Hepatocyte (in vitro differentiated cells): Measurements from ENCODE around the gene MVB12B. TPM values are rescaled to one million over a fixed set of nuclear protein-coding genes. Genes with fewer than 3 reads are reported as not detected.

ENCODE experiments used
- DNase-seq: peaks from one replicate; pipeline ENCODE4 v3.0.0-alpha.2; 2016; ENCODE audit warnings: low spot score
- H2AFZ ChIP-seq: fragments of 200-600 bp; sonication (generic); 2 replicates; pipeline ENCODE4 v1.6.0; 2016; ENCODE audit warnings: antibody characterized with exemption, mild to moderate bottlenecking
- H3K27ac ChIP-seq: fragments of 200-600 bp; sonication (generic); 2 replicates; pipeline ENCODE4 v1.5.1; 2016; ENCODE audit warnings: mild to moderate bottlenecking
- H3K27me3 ChIP-seq: fragments of 200-600 bp; sonication (generic); 2 replicates; pipeline ENCODE4 v1.6.1; 2016
- H3K36me3 ChIP-seq: fragments of 200-600 bp; sonication (generic); replicated peaks from 2 replicates; pipeline ENCODE4 v1.5.1; 2016; ENCODE audit warnings: low read depth; ENCODE audit not compliant: insufficient read depth
- H3K4me1 ChIP-seq: fragments of 200-600 bp; sonication (generic); 2 replicates; pipeline ENCODE4 v1.5.1; 2016; ENCODE audit warnings: mild to moderate bottlenecking, moderate library complexity; ENCODE audit not compliant: insufficient read depth
- H3K4me2 ChIP-seq: fragments of 200-600 bp; sonication (generic); 2 replicates; pipeline ENCODE4 v1.6.0; 2016
- H3K4me3 ChIP-seq: fragments of 200-600 bp; sonication (generic); 2 replicates; pipeline ENCODE4 v1.5.1; 2016; ENCODE audit warnings: mild to moderate bottlenecking
- H3K79me2 ChIP-seq: fragments of 200-600 bp; sonication (generic); 2 replicates; pipeline ENCODE4 v1.6.0; 2017; ENCODE audit warnings: mild to moderate bottlenecking
- H3K9me2 ChIP-seq: fragments of 200-600 bp; sonication (generic); replicated peaks from 2 replicates; pipeline ENCODE4 v1.6.0; 2017; ENCODE audit warnings: mild to moderate bottlenecking; ENCODE audit not compliant: insufficient read depth
- H3K9me3 ChIP-seq: fragments of 200-600 bp; sonication (generic); 2 replicates; pipeline ENCODE4 v1.5.1; 2016; ENCODE audit warnings: low read depth, mild to moderate bottlenecking
- H4K20me1 ChIP-seq: fragments of 200-600 bp; sonication (generic); 2 replicates; pipeline ENCODE4 v1.6.0; 2016; ENCODE audit warnings: mild to moderate bottlenecking; ENCODE audit not compliant: insufficient read depth, poor library complexity, severe bottlenecking
- CTCF ChIP-seq: fragments of 200-600 bp; sonication (generic); IDR thresholded peaks from 2 replicates; pipeline ENCODE4 v1.5.1; 2016; ENCODE audit warnings: antibody characterized with exemption, mild to moderate bottlenecking; ENCODE audit not compliant: poor library complexity
- EZH2 ChIP-seq: fragments of 200-600 bp; sonication (generic); IDR thresholded peaks from 2 replicates; pipeline ENCODE4 v1.6.1; 2016; ENCODE audit warnings: antibody characterized with exemption, mild to moderate bottlenecking, borderline replicate concordance
- EZH2phosphoT487 ChIP-seq: fragments of 200-600 bp; sonication (generic); IDR thresholded peaks from one replicate; pipeline ENCODE4 v1.6.1; 2018; ENCODE audit warnings: antibody characterized with exemption, mild to moderate bottlenecking, low read depth, moderate library complexity; ENCODE audit not compliant: unreplicated experiment, severe bottlenecking
- WGBS: methylation state at CpG from one replicate; pipeline ENCODE4 v1.1.6; 2016; ENCODE audit warnings: low lambda C conversion rate; ENCODE audit errors: missing lambda C conversion rate; 5-methylcytosine and 5-hydroxymethylcytosine counted together
- polyA plus RNA-seq: library from polyadenylated mRNA; unstranded; fragments of >200 nt; fragmentation: Nextera tagmentation; extraction: Ambion mirVana; gene quantifications from 2 replicates; pipeline ENCODE4 v1.2.1, GENCODE V29; 2016
- total RNA-seq: library from RNA; depleted of rRNA; stranded (reverse); fragments of >200 nt; gene quantifications from 2 replicates; pipeline ENCODE4 v1.2.3, GENCODE V29; 2014

Gene MVB12B
- total and polyA plus RNA-seq, 2 experiments from 2014 or later, result 11.8 to 12.1 TPM

- Histone ChIP-seq H3K79me2 (peaks cover 14% of the 10 kb centered on the region), H2AFZ (no peak overlapping the region), H3K27me3 (no peaks in the 10 kb centered on the region), H3K36me3 (no peaks in the 10 kb centered on the region), H3K4me2 (no peak overlapping the region), H3K9me3 (no peaks in the 10 kb centered on the region), H4K20me1 (no peaks in the 10 kb centered on the region), H3K4me3 (no peak overlapping the region), H3K9me2 (no peaks in the 10 kb centered on the region), H3K4me1 (peaks cover 29% of the 10 kb centered on the region), H3K27ac (no peak overlapping the region)
- no peak for TF ChIP-seq EZH2phosphoT487
- no peak for TF ChIP-seq CTCF
- TF ChIP-seq EZH2, result no peak
- WGBS, result 75% methylated on average over 4 of the region's 4 CpGs
- no peak for DNase-seq
These were observed 47.7 kb downstream of the MVB12B start for GRCh38 chr9:126374366-126374781.

- H3K27me3 ChIP-seq, result no peaks in the 10 kb centered on the region
- no peaks in the 10 kb centered on the region for H3K9me2 ChIP-seq
- peak overlapping the region; percentile 72 for H3K27ac ChIP-seq
- H3K79me2 ChIP-seq, result peaks cover 9% of the 10 kb centered on the region
- no peaks in the 10 kb centered on the region for H3K36me3 ChIP-seq
- no peaks in the 10 kb centered on the region for H4K20me1 ChIP-seq
- H3K4me2 ChIP-seq, result peak overlapping the region; percentile 48
- H2AFZ ChIP-seq, result no peak overlapping the region
- TF ChIP-seq EZH2 (no peak), EZH2phosphoT487 (no peak), CTCF (no peak)
- no peaks in the 10 kb centered on the region for H3K9me3 ChIP-seq
- no peak overlapping the region for H3K4me3 ChIP-seq
- peak; percentile 39 for DNase-seq
- WGBS, result 12% methylated on average over 7 of the region's 7 CpGs
- H3K4me1 ChIP-seq, result peaks cover 29% of the 10 kb centered on the region
These were observed 48.8 kb downstream of the MVB12B start for GRCh38 chr9:126375386-126375785.

GRCh38 chr9:126376311-126377175, 49.9 kb downstream of the MVB12B start:
- TF ChIP-seq EZH2phosphoT487 (no peak), CTCF (no peak), EZH2 (no peak)
- peak; percentile 70 for DNase-seq
- 52% methylated on average over 14 of the region's 18 CpGs for WGBS
- Histone ChIP-seq H3K4me2 (peak overlapping the region; percentile 48), H4K20me1 (no peaks in the 10 kb centered on the region), H3K79me2 (peaks cover 9% of the 10 kb centered on the region), H2AFZ (peak overlapping the region; percentile 26), H3K4me3 (no peak overlapping the region), H3K27ac (peak overlapping the region; percentile 72), H3K9me2 (no peaks in the 10 kb centered on the region), H3K9me3 (no peaks in the 10 kb centered on the region), H3K27me3 (no peaks in the 10 kb centered on the region), H3K4me1 (peaks cover 29% of the 10 kb centered on the region), H3K36me3 (no peaks in the 10 kb centered on the region)
